ENCODE data around the gene CAPN15.

DNA sequence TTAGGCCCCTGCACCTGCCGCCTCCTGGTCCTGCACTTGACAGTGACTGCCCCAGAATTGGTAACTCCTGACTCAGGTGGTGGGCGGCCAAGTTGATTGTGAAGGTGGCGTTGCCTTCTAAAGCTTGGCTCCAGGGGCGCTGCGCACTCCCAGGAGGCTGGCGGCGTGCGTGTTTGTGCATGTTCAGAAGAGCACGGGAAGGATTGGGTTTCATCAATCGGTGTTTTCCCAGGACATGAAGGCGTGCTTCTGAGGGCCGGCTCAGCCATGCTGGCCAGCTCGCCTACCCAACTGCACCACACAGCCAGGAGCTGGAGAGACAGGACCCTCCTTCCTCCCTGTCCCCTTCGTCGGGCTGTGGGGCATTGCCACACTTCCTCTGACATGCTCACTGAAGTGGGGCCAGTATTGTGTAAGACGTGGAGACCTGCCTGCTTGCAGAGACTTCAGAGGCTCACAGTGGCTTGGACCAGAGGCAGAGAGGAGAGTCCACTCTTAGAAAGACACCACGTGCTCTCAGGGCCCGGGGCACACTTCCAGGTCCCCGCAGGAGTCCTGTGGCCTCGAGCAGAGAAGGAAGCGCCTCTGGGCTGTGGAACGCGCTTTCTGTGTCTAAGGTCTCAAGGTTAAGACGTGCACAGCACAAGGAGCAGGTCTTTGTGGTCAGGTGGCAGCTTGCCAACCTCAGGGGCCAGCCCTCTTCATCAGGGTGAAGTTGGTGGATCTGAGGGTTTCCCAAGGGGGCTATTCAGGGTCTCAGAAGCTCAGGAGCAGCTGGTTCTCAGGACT, 65.2 kb downstream of the CAPN15 start:
- TF ChIP-seq GLIS3 (CRISPR knock-in tag; IDR thresholded peaks at IDR 0.05) (no peak), ZFP30 (CRISPR knock-in tag; IDR thresholded peaks at IDR 0.05) (no peak), ESRRG (CRISPR knock-in tag; IDR thresholded peaks at IDR 0.05) (no peak), ZFP3 (CRISPR knock-in tag; IDR thresholded peaks at IDR 0.05) (no peak), RARB (CRISPR knock-in tag; IDR thresholded peaks at IDR 0.05) (no peak), ZNF70 (CRISPR knock-in tag; IDR thresholded peaks at IDR 0.05) (no peak), CSDC2 (CRISPR knock-in tag; IDR thresholded peaks at IDR 0.05) (no peak), BACH2 (CRISPR knock-in tag; IDR thresholded peaks at IDR 0.05; ENCODE audit: borderline replicate concordance) (no peak), TCF4 (CRISPR knock-in tag; IDR thresholded peaks at IDR 0.05; ENCODE audit: borderline replicate concordance) (no peak)
- TF ChIP-seq, protein P1, sequence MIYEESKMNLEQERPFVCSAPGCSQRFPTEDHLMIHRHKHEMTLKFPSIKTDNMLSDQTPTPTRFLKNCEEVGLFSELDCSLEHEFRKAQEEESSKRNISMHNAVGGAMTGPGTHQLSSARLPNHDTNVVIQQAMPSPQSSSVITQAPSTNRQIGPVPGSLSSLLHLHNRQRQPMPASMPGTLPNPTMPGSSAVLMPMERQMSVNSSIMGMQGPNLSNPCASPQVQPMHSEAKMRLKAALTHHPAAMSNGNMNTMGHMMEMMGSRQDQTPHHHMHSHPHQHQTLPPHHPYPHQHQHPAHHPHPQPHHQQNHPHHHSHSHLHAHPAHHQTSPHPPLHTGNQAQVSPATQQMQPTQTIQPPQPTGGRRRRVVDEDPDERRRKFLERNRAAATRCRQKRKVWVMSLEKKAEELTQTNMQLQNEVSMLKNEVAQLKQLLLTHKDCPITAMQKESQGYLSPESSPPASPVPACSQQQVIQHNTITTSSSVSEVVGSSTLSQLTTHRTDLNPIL (CRISPR knock-in tag; IDR thresholded peaks at IDR 0.05; ENCODE audit: low read depth) = no peak
- TF ChIP-seq, protein P2, sequence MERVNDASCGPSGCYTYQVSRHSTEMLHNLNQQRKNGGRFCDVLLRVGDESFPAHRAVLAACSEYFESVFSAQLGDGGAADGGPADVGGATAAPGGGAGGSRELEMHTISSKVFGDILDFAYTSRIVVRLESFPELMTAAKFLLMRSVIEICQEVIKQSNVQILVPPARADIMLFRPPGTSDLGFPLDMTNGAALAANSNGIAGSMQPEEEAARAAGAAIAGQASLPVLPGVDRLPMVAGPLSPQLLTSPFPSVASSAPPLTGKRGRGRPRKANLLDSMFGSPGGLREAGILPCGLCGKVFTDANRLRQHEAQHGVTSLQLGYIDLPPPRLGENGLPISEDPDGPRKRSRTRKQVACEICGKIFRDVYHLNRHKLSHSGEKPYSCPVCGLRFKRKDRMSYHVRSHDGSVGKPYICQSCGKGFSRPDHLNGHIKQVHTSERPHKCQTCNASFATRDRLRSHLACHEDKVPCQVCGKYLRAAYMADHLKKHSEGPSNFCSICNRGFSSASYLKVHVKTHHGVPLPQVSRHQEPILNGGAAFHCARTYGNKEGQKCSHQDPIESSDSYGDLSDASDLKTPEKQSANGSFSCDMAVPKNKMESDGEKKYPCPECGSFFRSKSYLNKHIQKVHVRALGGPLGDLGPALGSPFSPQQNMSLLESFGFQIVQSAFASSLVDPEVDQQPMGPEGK (CRISPR knock-in tag; IDR thresholded peaks at IDR 0.05; ENCODE audit: borderline replicate concordance) = no peak
